ENCODE results near the gene HAUS6.

- TF ChIP-seq CTCF (IDR thresholded peaks at IDR 0.05) (no peak), POLR2AphosphoS5 (IDR thresholded peaks at IDR 0.05) (no peak), EP300 (IDR thresholded peaks at IDR 0.05) (no peak)
Observed at GRCh38 chr9:19140259-19140658, 37.6 kb upstream of the HAUS6 start.
